Effector memory CD4-positive, alpha-beta T cell (primary cell): ENCODE results near the gene LTBP1.
"Not testable (repeated sequence)": the region's sequence is repeated elsewhere in the genome, so short reads cannot be mapped to it uniquely, and the experiment has no call there.

Source experiments
- DNase-seq, 3 donors: peaks; one replicate each; pipeline ENCODE4 v3.0.0-alpha.2; 2020
- H3K27ac ChIP-seq: 2 replicates; pipeline ENCODE4 v1.7.0; 2013; ENCODE audit warnings: mild to moderate bottlenecking, low read length, moderate library complexity; ENCODE audit not compliant: insufficient read depth, poor library complexity, severe bottlenecking
- H3K27me3 ChIP-seq: replicated peaks from 2 replicates; pipeline ENCODE4 v1.7.0; 2013; ENCODE audit warnings: mild to moderate bottlenecking, low read length; ENCODE audit not compliant: insufficient read depth, control insufficient read depth, poor library complexity, severe bottlenecking
- H3K36me3 ChIP-seq: 2 replicates; pipeline ENCODE4 v1.7.0; 2013; ENCODE audit warnings: mild to moderate bottlenecking, low read length, moderate library complexity; ENCODE audit not compliant: control insufficient read depth, insufficient read depth
- H3K4me1 ChIP-seq: 2 replicates; pipeline ENCODE4 v1.7.0; 2013; ENCODE audit warnings: low read length, mild to moderate bottlenecking; ENCODE audit not compliant: control insufficient read depth, insufficient read depth, poor library complexity, severe bottlenecking
- H3K4me3 ChIP-seq: 2 replicates; pipeline ENCODE4 v1.7.0; 2013; ENCODE audit warnings: low read length, low read depth, mild to moderate bottlenecking; ENCODE audit not compliant: insufficient read depth, poor library complexity, severe bottlenecking
- H3K9me3 ChIP-seq: 2 replicates; pipeline ENCODE4 v1.7.0; 2013; ENCODE audit warnings: mild to moderate bottlenecking, low read length, moderate library complexity; ENCODE audit not compliant: control insufficient read depth

LTBP1 gene

GRCh38 chr2:33051586-33052360 lies 105.0 kb downstream of the LTBP1 start:
- no peak overlapping the region for H3K27ac ChIP-seq
- no peaks in the 10 kb centered on the region for H3K4me1 ChIP-seq
- no peaks in the 10 kb centered on the region for H3K36me3 ChIP-seq
- peaks cover 4% of the 10 kb centered on the region for H3K27me3 ChIP-seq
- no peak overlapping the region for H3K4me3 ChIP-seq
- no peaks in the 10 kb centered on the region for H3K9me3 ChIP-seq
- no peak for DNase-seq

GRCh38 chr2:33052361-33052735 lies 105.6 kb downstream of the LTBP1 start:
- H3K27ac ChIP-seq: no peak overlapping the region
- H3K4me3 ChIP-seq: no peak overlapping the region
- no peaks in the 10 kb centered on the region for H3K4me1 ChIP-seq
- no peak for DNase-seq
- H3K9me3 ChIP-seq: no peaks in the 10 kb centered on the region
- H3K36me3 ChIP-seq: no peaks in the 10 kb centered on the region
- H3K27me3 ChIP-seq: peaks cover 4% of the 10 kb centered on the region

- not testable (repeated sequence) for H3K4me3 ChIP-seq
Observed at GRCh38 chr2:33052795-33053194, 106.0 kb downstream of the LTBP1 start.

GRCh38 chr2:33056170-33056569 lies 109.4 kb downstream of the LTBP1 start:
- Histone ChIP-seq H3K4me3 (no peak overlapping the region), H3K4me1 (no peaks in the 10 kb centered on the region), H3K27ac (no peak overlapping the region), H3K9me3 (no peaks in the 10 kb centered on the region), H3K36me3 (no peaks in the 10 kb centered on the region), H3K27me3 (no peaks in the 10 kb centered on the region)
- DNase-seq: no peak

More at GRCh38 chr2:33052795-33053194, 106.0 kb downstream of the LTBP1 start:
- not testable (repeated sequence) for H3K36me3 ChIP-seq, H3K27me3 ChIP-seq, H3K27ac ChIP-seq, H3K9me3 ChIP-seq, DNase-seq, H3K4me1 ChIP-seq

- H3K27me3 ChIP-seq: not testable (repeated sequence)
Observed at GRCh38 chr2:33057307-33058028, 110.7 kb downstream of the LTBP1 start.

GRCh38 chr2:33058716-33059470 lies 112.1 kb downstream of the LTBP1 start:
- no peaks in the 10 kb centered on the region for H3K27me3 ChIP-seq
- H3K27ac ChIP-seq: no peak overlapping the region
- no peaks in the 10 kb centered on the region for H3K4me1 ChIP-seq
- no peak for DNase-seq
- H3K4me3 ChIP-seq: no peak overlapping the region
- H3K9me3 ChIP-seq: no peaks in the 10 kb centered on the region
- no peaks in the 10 kb centered on the region for H3K36me3 ChIP-seq

More at GRCh38 chr2:33057307-33058028, 110.7 kb downstream of the LTBP1 start:
- H3K27ac ChIP-seq, DNase-seq, H3K4me3 ChIP-seq, H3K36me3 ChIP-seq, H3K4me1 ChIP-seq, H3K9me3 ChIP-seq: not testable (repeated sequence)

GRCh38 chr2:33059471-33060156 lies 112.9 kb downstream of the LTBP1 start:
- DNase-seq: no peak
- H3K4me3 ChIP-seq: no peak overlapping the region
- H3K27me3 ChIP-seq: no peaks in the 10 kb centered on the region
- no peaks in the 10 kb centered on the region for H3K4me1 ChIP-seq
- no peak overlapping the region for H3K27ac ChIP-seq
- H3K9me3 ChIP-seq: no peaks in the 10 kb centered on the region
- no peaks in the 10 kb centered on the region for H3K36me3 ChIP-seq

- no peak overlapping the region for H3K27ac ChIP-seq
- H3K4me3 ChIP-seq: no peak overlapping the region
- no peaks in the 10 kb centered on the region for H3K27me3 ChIP-seq
- H3K4me1 ChIP-seq: no peaks in the 10 kb centered on the region
- no peaks in the 10 kb centered on the region for H3K36me3 ChIP-seq
- no peaks in the 10 kb centered on the region for H3K9me3 ChIP-seq
- DNase-seq: no peak
Observed at GRCh38 chr2:33060405-33060804, 113.7 kb downstream of the LTBP1 start.

- H3K4me3 ChIP-seq: no peak overlapping the region
- H3K9me3 ChIP-seq: no peaks in the 10 kb centered on the region
- H3K27me3 ChIP-seq: no peaks in the 10 kb centered on the region
- DNase-seq: no peak
- H3K27ac ChIP-seq: no peak overlapping the region
- no peaks in the 10 kb centered on the region for H3K4me1 ChIP-seq
- no peaks in the 10 kb centered on the region for H3K36me3 ChIP-seq
Observed at GRCh38 chr2:33062665-33063250, 116.0 kb downstream of the LTBP1 start.
